Calu3 (cell line): ENCODE measurements around the gene ZBTB39. TPM values are rescaled to one million over a fixed set of nuclear protein-coding genes. Genes with fewer than 3 reads are reported as not detected.

Source experiments
- BruUV-seq: library from RNA; stranded (reverse); fragments of 400-500 nt; replicated peaks from 2 replicates; lab custom pipeline; 2021; lab: Mats Ljungman, UMichigan
- CTCF ChIA-PET: fragments of 300-600 bp; sonication (Branson Sonifier 250); formaldehyde crosslinking; loops from one replicate; lab custom pipeline; 2022; ENCODE audit warnings: antibody characterized with exemption; lab: Charles Lee
- DNase-seq: peaks from one replicate; pipeline ENCODE4 v3.0.0; 2022
- H3K27ac Mint-ChIP-seq: one replicate; pipeline ENCODE4 v1.8.0; 2022; ENCODE audit warnings: mixed read lengths; ENCODE audit not compliant: unreplicated experiment
- H3K27me3 Mint-ChIP-seq: one replicate; pipeline ENCODE4 v1.8.0; 2022; ENCODE audit warnings: mixed read lengths; ENCODE audit not compliant: unreplicated experiment
- H3K36me3 Mint-ChIP-seq: one replicate; pipeline ENCODE4 v1.8.0; 2022; ENCODE audit warnings: mild to moderate bottlenecking, moderate library complexity, mixed read lengths; ENCODE audit not compliant: insufficient read depth, unreplicated experiment
- H3K4me1 Mint-ChIP-seq: one replicate; pipeline ENCODE4 v1.8.0; 2022; ENCODE audit warnings: mild to moderate bottlenecking, low read depth, mixed read lengths; ENCODE audit not compliant: unreplicated experiment
- H3K4me3 Mint-ChIP-seq: one replicate; pipeline ENCODE4 v1.8.0; 2022; ENCODE audit warnings: mild to moderate bottlenecking, low read depth, moderate library complexity, mixed read lengths; ENCODE audit not compliant: unreplicated experiment
- H3K9me3 Mint-ChIP-seq: one replicate; pipeline ENCODE4 v1.8.0; 2022; ENCODE audit warnings: low read depth, mixed read lengths; ENCODE audit not compliant: unreplicated experiment
- CTCF ChIP-seq: fragments of 200-600 bp; IDR thresholded peaks from one replicate; pipeline ENCODE4 v1.8.0; 2022; ENCODE audit warnings: antibody characterized with exemption; ENCODE audit not compliant: unreplicated experiment
- intact Hi-C: fragments of 100-400 bp; cut with micrococcal nuclease; formaldehyde crosslinking; loops from one replicate; pipeline ENCODE4 v1.10.0; 2022; ENCODE audit not compliant: unreplicated experiment
- total RNA-seq: library from RNA; stranded (reverse); gene quantifications from 2 replicates; pipeline ENCODE4 v1.2.3, GENCODE V29; 2022

ZBTB39 gene
- total RNA-seq, 1 experiment from 2014 or later: 10.8 TPM

GRCh38 chr12:57051011-57051410 is 44.7 kb upstream of the ZBTB39 start:
- Mint-ChIP-seq H3K4me3 (no peak overlapping the region), H3K9me3 (no peaks in the 10 kb centered on the region), H3K36me3 (peaks cover 4% of the 10 kb centered on the region), H3K4me1 (peaks cover 16% of the 10 kb centered on the region), H3K27ac (no peak overlapping the region), H3K27me3 (peaks cover 17% of the 10 kb centered on the region)
- no TSS peak for BruUV-seq
- CTCF ChIA-PET: interaction anchor here (0.5 kb wide), 1 partner anchor 37 kb away, joined by 5 read pairs; no protein-coding TSS in a partner anchor
- intact Hi-C loops: no loop called here
- DNase-seq: no peak
- TF ChIP-seq CTCF: no peak

GRCh38 chr12:57049890-57050289 is 43.5 kb upstream of the ZBTB39 start, which contains the start of gene MYO1A:
Gene MYO1A, minus strand, starts transcription at chr12:57050129. Its CDS starts 1,806 bp downstream, at chr12:57048323.
- Mint-ChIP-seq H3K9me3 (no peaks in the 10 kb centered on the region), H3K36me3 (peaks cover 4% of the 10 kb centered on the region), H3K27me3 (peaks cover 28% of the 10 kb centered on the region), H3K27ac (no peak within 1 kb of the TSS), H3K4me3 (no peak within 1 kb of the TSS), H3K4me1 (peaks cover 16% of the 10 kb centered on the region)
- CTCF ChIA-PET: interaction anchor here (0.8 kb wide), 1 partner anchor 15 kb away, joined by 3 read pairs; no protein-coding TSS in a partner anchor
- no peak for TF ChIP-seq CTCF
- DNase-seq: peak; percentile 19
- no TSS peak for BruUV-seq
- intact Hi-C loops: no loop called here

GRCh38 chr12:57049119-57049446 is 42.7 kb upstream of the ZBTB39 start:
- no peak for DNase-seq
- Mint-ChIP-seq H3K27me3 (peaks cover 36% of the 10 kb centered on the region), H3K9me3 (no peaks in the 10 kb centered on the region), H3K36me3 (no peaks in the 10 kb centered on the region), H3K27ac (no peak overlapping the region), H3K4me3 (no peak overlapping the region), H3K4me1 (peaks cover 16% of the 10 kb centered on the region)
- intact Hi-C loops: no loop called here
- no TSS peak for BruUV-seq
- no peak for TF ChIP-seq CTCF
- CTCF ChIA-PET: interaction anchor here (0.6 to 0.8 kb wide), 2 partner anchors 16 to 189 kb away, joined by 3 read pairs; no protein-coding TSS in a partner anchor

GRCh38 chr12:57048423-57049118 is 42.2 kb upstream of the ZBTB39 start:
- no peak for DNase-seq
- CTCF ChIA-PET: interaction anchor here (0.6 to 1.2 kb wide), 2 partner anchors 63 to 188 kb away, joined by 3 read pairs; no protein-coding TSS in a partner anchor
- Mint-ChIP-seq H3K27me3 (peaks cover 42% of the 10 kb centered on the region), H3K4me1 (peaks cover 16% of the 10 kb centered on the region), H3K9me3 (no peaks in the 10 kb centered on the region), H3K27ac (no peak overlapping the region), H3K36me3 (no peaks in the 10 kb centered on the region), H3K4me3 (no peak overlapping the region)
- intact Hi-C loops: no loop called here
- BruUV-seq: no TSS peak
- TF ChIP-seq CTCF: no peak
